Ramos (cell line): Measurements from ENCODE around the gene TSPEAR.

Experiments used
- in situ Hi-C: fragments of 300-500 bp; cut with MboI; formaldehyde crosslinking; loops from one replicate; pipeline ENCODE4 v1.14.3; 2022; ENCODE audit warnings: low sequenced_read_pairs; ENCODE audit not compliant: unreplicated experiment

TSPEAR gene

DNA sequence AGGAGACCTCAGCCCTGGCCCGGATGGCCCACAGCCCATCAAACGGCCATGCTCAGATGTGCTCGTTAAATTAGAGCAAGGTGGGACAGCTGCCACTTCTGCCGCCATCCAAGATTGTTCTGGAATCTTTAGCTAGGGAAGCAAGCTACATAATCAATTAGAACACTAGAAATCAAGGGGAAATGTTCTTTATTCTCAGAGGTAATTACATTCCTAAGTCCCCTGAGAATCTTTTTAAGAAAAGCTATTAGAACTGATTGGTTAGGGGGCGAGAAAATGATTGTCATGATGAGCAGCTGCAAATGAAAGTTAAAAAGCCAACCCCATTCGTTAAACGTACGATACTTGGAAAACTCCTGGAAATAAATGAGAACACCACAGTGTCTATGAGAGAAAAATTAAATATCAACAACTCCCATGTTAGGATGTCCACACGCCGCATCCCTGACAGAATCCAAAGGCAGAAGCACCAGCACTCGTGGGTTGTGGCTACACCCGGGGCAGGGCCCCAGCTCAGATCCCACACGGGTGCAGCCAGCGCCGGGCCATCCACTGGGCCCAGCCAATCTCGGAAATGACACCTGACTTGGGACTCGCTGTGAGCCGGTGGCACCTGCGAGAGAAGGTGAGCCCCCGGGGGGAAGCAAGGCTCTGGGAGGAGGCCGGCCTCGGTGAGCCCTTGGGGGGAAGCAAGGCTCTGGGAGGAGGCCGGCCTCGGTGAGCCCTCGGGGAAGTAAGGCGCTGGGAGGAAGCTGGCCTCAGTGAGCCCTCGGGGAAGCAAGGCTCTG, 209.0 kb downstream of the TSPEAR start:
- in situ Hi-C loops = no loop called here

DNA sequence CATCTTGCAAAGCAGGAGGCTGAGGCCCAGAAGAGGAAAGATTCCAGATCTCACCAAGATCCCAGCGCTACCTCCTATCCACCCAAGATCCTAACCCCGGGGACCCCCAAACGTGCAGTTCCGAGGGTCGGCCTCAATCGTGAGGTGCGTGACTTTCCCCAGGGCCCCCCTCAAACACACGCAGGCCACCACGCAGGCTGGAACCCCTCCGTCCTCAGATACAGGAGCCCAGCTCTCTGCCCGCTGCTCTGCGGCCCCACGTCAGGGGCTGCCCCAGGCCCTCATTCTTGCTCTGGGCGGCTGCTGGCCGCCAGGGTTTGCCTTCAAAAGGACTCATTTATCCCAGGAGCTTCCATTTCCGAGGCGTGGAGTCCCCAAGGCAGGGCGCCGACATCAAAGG, 211.3 kb downstream of the TSPEAR start:
- in situ Hi-C loops = no loop called here

DNA sequence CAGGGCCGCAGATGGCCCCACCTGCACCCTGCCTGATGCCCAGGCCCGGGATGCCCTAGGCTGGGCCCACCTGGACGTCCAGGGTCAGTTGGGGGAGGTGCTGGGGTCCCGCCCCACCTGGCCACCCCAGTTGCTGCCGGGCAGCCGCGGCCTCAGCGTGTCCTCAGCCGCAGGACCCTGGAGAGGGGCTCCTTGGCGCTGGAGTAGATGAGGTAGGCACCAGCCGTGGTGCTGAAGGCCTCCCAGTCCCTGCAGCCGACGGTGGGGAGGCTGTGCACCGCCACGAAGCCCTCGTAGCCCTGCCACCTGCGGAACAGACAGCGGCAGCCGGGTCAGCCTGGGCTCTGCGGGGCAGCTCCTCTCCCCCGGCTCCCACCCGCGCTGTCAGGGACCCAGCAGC, 211.7 kb downstream of the TSPEAR start:
- in situ Hi-C loops = no loop called here

DNA sequence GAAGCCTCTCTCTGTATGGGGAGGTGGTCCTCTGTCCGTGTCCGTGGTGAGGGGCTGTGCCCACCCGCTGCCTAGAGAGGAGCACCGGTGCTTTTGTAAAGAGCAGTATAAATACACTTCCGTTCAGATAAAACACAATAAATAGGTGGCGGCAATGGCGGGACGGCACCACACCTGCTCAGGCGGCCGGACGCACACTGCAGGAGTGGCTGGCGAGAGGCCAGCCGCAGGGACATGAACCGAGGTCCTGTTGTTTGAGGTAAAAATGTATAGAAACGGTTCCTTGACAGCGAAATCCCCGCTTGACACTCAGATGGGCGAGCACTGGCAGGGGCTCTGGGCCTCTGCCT, 212.2 kb downstream of the TSPEAR start:
- in situ Hi-C loops = no loop called here

DNA sequence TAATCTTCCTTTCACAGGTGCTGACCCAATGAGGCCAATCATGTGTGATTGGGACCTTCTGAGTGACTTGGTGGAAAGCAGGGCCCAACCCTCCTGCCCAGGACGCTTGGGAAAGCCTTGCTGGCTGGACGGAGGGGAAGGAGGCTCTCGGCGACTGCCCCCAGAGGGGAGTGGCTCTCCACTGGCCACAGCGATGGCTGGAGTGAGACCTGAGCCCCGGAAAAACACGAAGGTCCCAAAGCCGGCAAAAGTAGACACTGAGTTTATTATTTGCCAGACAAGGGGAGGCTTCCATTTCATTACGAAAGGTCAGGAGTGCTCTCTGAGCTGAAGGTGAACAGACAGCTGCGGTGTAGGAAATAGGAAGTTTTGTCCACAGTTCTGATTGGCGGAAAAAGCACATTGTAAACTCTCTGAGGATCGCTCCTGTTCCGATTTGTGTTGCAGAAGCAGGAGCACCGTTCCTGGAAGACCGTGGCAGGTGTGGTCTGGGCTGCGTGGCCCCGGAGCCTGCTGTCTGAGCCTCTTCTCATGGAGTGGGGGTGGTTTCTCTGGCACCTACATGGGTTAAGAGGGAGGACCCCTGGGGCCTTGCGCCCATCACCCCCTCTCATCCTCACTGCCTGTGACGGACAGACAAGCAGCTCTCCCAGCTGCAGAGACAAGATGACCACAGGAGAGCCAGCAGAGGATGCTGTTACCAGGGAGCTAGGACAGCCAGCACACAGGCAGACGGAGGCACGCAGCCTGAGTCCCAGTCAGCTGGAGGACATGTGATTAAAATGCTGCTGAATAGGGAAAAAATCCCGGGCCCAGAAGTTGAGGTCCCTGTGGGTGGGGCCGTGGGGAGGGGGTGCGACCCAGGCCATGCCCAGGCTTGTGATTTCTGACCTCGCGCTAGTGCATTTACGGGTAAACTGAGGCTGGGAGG, 212.8 kb downstream of the TSPEAR start:
- in situ Hi-C loops = no loop called here

DNA sequence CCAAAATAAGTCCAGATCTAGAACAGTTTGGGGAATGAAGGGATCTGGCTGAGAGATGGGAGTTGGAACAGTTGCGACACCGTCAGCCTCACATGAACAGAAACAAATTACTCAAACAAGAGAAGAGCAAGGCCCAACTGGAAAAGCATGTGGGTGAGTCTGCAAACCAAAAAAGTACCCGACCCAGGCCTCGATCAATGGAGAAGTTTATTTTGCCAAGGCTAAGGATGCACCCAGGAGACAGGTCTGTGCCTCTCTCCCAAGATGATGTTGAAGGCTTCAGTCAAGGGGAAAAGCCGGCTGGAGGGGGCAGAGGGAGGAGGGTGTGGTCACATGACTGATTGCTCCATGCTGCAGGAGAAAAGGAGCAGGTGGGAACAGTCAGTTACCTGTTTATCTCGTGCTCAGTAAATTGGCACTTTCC, 213.7 kb downstream of the TSPEAR start:
- in situ Hi-C loops = no loop called here

DNA sequence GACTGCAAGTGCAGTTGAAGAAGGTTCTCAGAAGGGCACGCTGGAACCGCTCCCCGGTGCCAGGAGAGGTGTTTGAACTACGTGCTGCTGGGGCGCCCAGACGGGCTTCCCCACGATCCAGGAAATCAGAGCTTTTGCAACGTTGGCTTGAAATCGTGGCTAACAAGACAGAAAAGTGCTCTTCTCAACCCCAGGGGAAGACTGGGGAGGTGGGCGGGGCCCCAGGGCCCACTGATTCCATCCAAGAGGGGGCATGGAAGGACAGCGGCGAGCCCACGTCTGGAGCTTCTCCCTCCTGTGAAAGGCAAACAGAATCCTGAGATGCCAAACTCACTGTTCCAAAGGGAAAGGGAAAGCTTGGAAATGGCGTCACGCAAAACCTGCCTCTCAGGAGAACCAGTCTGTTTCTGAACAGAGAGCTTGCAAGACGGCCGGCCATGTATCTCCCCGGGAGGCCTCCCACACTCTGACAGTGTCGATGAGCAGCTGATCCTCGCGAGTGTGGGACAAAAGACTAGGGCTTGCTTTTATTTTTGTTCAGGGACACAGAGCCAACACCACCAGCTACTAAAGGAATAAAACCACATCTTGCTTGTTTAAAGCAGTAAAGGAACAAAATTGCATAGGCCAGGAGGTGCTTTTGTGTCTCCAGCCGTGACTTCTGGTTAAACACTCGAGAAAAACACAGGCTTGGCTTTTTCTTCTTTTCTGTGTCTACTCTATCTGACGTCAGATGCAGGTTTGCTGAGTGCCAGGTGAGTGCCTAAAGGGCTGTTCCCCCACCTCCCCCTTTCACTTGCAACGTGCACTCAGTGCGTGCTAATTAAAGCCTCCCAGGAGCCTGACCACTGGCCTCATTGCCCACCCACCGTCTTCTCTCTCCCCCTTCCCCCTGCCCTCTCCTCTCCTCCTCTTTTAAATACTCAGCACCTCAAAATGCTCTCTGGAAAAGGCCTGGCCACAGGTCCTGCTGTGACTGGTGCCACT, 214.5 kb downstream of the TSPEAR start:
- in situ Hi-C loops = no loop called here

DNA sequence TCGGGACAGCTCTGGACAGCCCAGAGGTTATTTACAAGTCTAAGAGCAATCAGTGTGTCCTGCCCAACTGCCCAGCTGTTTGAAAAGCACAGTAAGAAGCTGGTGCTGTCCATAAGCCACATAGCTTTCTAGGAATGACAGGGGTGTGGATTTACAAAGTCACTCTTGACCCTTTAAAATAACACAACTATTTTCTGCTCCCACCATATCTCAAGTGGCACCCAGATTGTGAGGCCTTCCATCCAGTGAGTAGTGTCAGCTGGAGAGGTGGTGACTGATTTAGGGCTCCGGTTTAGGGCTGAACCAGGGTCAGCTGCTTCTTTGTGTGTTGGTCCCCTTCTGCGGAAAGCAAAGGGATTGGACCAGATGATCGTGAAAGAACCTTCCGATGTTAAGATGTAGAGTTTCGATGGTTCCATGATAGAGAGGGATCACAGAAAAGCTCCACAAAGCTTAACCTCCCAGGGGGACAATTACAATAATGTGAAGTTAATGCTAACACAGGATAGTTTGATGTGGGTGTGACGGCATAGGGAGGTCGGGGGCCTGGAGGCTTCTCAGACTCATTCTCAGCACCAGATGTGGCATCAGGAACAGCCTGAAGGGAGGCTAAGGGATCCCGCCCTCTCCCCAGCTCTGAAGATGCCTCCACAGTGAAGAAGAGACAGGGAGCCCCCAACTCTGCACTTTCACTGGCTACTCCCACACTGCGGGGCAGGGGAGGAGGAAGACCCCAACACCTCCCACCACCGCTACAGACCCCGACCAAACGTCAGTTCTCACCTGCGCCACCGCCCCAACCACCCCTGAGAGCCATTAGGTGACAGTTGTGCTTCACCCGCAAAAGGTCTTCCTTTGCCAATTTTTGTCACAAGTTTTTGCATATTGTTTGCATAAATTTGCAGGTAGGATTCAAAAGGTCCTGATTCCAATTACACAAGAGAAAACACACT, 215.5 kb downstream of the TSPEAR start:
- in situ Hi-C loops = no loop called here

DNA sequence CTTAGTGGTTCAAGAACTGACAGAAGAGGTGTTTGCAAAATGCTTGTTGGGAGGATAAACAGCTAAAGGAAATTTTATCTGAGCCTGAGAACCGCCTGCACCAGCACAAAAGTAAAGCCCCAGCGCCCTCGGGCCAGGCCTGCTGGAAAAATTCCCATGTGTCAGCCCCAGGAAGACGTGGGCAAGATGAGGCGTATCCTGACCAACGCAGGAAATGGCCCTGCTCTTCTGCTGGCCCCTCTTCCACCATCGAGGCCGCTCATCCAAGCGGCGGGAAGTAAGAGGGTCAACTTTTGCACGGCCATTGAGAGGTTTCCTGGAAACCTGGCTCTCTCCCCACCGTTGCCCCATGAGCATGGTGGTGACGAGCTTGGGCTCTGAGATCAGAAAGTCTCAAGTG, 216.4 kb downstream of the TSPEAR start:
- in situ Hi-C loops = no loop called here

DNA sequence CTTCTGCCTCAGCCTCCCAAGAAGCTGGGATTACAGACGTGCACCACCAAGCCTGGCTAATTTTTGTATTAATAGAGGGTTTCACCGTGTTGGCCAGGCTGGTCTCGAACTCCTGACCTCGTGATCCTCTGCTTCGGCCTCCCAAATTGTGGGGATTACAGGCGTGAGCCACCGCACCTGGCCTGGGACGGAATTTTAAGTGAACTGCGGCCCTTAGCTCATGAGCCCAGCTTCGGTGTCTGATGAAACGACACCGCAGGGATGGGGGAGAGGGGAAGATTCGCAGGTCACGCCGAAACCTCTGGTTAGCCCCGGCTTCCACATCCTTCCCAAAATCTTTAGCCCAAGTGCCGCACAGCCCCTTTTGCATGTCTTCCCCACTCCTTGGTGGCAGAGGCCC, 217.0 kb downstream of the TSPEAR start:
- in situ Hi-C loops = no loop called here

DNA sequence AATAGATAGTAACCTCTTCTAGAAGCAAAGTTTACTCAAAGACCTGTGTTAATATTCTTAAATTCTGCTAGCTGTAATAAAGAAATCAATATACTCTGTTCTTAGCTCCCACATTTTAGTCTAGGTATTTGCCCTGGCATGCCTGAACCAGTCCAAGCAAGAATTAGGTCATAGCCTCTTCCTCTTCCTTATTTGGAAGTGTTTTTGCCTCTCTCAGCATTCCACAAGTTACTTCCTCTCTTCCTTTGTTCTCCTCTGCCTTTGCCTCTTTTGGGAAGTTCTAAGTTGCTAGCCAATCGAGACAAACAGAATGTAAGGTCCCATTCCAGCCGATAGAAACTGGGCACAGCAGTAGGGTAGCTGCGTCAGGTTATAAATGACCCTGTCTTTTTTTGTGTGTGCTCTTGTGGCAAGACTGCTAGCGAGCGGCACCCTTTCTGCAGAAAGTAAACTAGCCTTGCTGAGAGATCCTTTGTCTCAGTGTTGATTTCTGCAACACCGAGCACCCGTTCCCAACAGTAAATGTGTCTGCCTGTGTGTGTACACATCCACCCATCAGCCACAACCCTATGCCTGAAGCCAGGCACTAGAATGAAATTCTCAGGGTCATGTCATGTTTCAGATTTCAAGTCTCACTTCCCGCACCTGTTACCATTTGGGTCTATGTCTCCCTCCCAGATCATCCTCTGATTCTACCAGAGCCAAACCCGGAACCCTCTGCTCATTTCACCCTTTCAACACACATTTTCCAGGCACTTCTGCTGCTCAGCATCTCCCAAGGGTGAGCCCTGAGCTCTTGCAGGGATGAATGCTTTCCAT, 218.6 kb downstream of the TSPEAR start:
- in situ Hi-C loops = no loop called here

DNA sequence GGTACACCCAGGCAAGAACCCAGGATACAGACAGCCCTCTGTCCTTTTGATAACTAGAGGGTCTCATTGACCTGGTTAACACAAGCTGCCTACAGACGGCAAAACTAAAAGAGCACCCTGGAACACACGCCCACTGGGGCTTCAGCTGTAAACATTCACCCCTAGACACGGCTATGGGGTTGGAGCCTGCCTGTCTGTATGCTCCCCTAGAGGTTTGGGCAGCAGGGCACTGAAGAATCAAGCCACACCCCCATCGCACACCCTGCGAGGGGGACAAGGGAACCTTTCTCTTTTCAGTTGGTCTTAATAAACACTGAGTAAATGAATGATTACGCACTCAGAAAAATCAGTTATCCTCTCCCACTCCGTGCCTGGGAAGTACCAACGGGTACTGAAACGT, 220.6 kb downstream of the TSPEAR start:
- in situ Hi-C loops = no loop called here

DNA sequence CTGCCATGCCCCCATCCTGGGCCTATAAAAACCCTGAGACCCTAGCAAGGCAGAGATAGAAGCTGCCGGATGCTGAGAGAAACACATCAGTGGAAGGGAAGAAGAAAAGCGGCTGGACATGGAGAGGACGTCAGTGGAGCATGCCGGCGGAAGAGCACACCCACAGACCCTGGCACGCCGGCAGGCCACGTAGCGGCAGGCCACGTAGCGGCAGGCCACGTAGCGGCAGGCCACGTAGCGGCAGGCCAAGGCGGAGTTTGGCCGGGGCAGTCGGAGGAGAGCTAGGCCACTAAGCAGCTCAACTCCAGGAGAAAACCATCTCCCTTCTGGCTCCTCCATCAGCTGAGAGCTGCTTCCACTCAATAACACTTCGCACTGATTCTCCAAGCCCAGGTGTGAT, 221.0 kb downstream of the TSPEAR start:
- in situ Hi-C loops = no loop called here

DNA sequence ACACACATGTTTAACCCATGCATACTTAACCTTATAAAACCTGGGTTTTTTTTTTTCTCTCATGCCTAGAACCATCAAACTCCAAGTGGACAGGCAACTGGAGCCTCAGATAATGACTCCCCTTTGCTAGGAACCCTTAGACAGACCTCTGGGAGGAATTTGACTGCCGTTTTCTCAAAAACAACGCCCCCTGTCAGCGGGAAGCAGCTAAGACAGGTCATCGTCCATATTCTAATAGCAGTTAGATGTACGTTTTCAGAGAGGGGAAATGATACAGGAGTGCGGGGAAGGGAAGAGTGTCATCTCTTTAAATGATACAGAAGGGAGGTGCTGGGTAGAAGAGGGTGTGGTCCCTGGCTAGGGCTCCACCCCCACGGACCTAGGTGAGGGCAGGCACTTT, 221.4 kb downstream of the TSPEAR start:
- in situ Hi-C loops = loop anchor here (5.0 kb wide), 1 partner anchor 53 kb away; no protein-coding TSS in a partner anchor

DNA sequence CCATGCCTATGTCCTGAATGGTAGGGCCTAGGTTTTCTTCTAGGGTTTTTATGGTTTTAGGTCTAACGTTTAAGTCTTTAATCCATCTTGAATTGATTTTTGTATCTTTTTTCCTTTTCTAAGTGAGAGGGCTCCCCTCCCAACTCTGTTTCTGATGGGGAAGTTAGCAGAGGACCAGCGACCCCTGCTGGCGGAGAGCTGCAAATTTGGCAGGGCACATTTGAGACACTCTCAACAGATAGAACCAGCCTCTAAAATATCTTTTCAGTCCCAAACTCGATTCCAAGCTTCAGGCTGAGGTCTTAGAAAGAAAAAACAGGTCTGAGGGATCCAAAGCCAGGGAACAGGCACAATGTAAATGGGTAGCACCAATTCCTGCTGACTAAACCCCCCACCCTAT, 223.5 kb downstream of the TSPEAR start:
- in situ Hi-C loops = loop anchor here (5.0 kb wide), 1 partner anchor 51 kb away; no protein-coding TSS in a partner anchor

DNA sequence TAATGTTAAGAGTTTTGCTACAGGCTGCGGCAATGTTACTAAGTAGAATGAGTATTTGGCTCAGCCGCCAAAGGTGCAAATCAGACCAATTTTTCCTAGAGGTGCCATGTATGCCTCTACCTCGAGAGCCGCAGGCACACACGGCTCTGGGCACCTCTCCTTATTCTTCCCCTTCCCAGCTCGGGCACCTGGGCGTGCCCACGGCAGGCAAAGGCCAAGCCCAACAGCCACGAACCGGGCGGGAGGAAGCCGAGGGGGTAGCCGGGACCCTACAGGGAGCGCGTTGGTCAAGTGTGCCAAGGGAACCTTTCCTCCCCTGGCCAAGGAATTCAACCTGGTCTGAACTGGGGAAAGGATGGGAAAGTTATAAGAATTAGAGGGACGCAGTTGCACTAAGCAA, 225.1 kb downstream of the TSPEAR start:
- in situ Hi-C loops = loop anchor here (5.0 kb wide), 1 partner anchor 49 kb away; no protein-coding TSS in a partner anchor

DNA sequence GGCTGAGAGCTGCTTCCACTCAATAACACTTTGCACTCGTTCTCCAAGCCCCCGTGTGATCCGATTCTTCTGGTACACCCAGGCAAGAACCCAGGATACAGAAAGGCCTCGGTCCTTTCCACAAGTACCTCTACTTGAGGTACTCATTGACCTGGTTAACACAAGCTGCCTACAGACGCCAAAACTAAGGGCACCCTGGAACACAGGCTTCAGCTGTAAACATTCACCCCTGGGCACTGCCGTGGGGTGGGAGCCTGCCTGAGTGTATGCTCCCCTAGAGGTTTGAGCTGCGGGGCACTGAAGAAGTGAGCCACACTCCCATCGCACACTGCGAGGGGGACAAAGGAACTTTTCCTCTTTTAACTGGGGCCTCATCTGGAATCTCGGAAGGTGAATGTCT, 225.6 kb downstream of the TSPEAR start:
- in situ Hi-C loops = loop anchor here (5.0 kb wide), 1 partner anchor 48 kb away; no protein-coding TSS in a partner anchor

DNA sequence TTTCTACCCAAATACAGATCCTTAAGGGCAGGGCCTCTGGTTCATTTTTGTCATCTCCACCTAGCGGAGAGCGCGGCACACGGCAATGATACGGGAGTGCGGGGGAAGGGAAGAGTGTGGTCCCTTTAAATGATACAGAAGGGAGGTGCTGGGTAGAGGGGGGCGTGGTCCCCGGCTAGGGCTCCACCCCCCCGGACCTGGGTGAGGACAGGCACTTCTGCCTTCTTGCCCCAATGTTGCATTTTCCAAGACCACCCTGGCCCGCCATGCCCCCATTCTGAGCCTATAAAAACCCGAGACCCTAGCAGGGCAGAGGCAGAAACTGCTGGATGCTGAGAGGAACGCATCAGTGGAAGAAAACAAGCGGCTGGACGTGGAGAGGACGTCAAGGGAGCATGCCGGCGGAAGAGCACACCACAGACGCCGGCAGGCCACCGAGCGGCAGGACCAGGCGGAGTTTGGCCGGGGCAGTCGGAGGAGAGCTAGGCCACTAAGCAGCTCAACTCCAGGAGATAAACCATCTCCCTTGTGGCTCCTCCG, 226.0 kb downstream of the TSPEAR start:
- in situ Hi-C loops = loop anchor here (5.0 kb wide), 1 partner anchor 48 kb away; no protein-coding TSS in a partner anchor
